HCT116 (cell line): Measurements from ENCODE around the gene STX10.

Source experiments
- CTCF ChIP-seq, 3 experiments: fragments of 200-600 bp in 1 of 3; sonication (generic) in 1 of 3; IDR thresholded peaks in 2 of 3; conservative IDR thresholded peaks in 1 of 3; 2 replicates each; pipeline ENCODE4 v1.5.1; 2012 to 2017; ENCODE audit warnings: low read depth in 2 of 3, low read length in 2 of 3, antibody characterized with exemption in 1 of 3, borderline replicate concordance in 1 of 3, control low read depth in 1 of 3, mild to moderate bottlenecking in 1 of 3, mixed read lengths in 1 of 3, mixed run types in 1 of 3, moderate library complexity in 1 of 3; ENCODE audit not compliant: insufficient read depth in 1 of 3
- POLR2A ChIP-seq: IDR thresholded peaks from 2 replicates; pipeline ENCODE4 v1.7.0; 2011; ENCODE audit warnings: borderline replicate concordance; ENCODE audit not compliant: insufficient read depth, insufficient read length; ENCODE audit errors: extremely low read depth
- SIN3A ChIP-seq: IDR thresholded peaks from 2 replicates; pipeline ENCODE4 v1.6.1; 2012; ENCODE audit warnings: low read depth
- ZFX ChIP-seq: fragments of 450-650 bp; IDR thresholded peaks from 2 replicates; pipeline ENCODE4 v1.6.1; 2017

GRCh38 chr19:13120817-13121216, 29.4 kb downstream of the STX10 start:
- TF ChIP-seq CTCF (IDR thresholded peaks at IDR 0.05 in 2 of 3, conservative IDR thresholded peaks at IDR 0.05 in 1 of 3; ENCODE audit: borderline replicate concordance in 1 of 3, insufficient read depth in 1 of 3, low read depth in 2 of 3, low read length in 2 of 3): no peak
- no peak for TF ChIP-seq POLR2A
- TF ChIP-seq ZFX: no peak
- no peak for TF ChIP-seq SIN3A
